Nephron (organoid): Measurements from ENCODE around the gene SLC25A45.
A peak's percentile ranks its signal among the peaks of the same experiment; 100 is the strongest.

Experiments used
- H3K27ac Mint-ChIP-seq, 3 experiments: 2 replicates each; pipeline ENCODE4 v1.8.0; 2020; ENCODE audit warnings: mixed read lengths in 3 of 3, mild to moderate bottlenecking in 2 of 3, moderate library complexity in 1 of 3
- H3K27me3 Mint-ChIP-seq: 2 replicates; pipeline ENCODE4 v1.8.0; 2021; ENCODE audit warnings: low read depth, mild to moderate bottlenecking, moderate library complexity, mixed read lengths
- H3K36me3 Mint-ChIP-seq: 2 replicates; pipeline ENCODE4 v1.8.0; 2020; ENCODE audit warnings: low read depth, mixed read lengths
- H3K4me1 Mint-ChIP-seq: 2 replicates; pipeline ENCODE4 v1.8.0; 2020; ENCODE audit warnings: mixed read lengths
- H3K4me3 Mint-ChIP-seq, 3 experiments: 2 replicates each; pipeline ENCODE4 v1.8.0; 2020; ENCODE audit warnings: mild to moderate bottlenecking in 3 of 3, mixed read lengths in 3 of 3, moderate library complexity in 2 of 3
- H3K9me3 Mint-ChIP-seq: 2 replicates; pipeline ENCODE4 v1.8.0; 2020; ENCODE audit warnings: mixed read lengths
- CTCF ChIP-seq, 3 experiments: fragments of 200-600 bp; sonication (generic); IDR thresholded peaks; one replicate each; pipeline ENCODE4 v1.5.0; 2021; ENCODE audit warnings: antibody characterized with exemption in 3 of 3; ENCODE audit not compliant: unreplicated experiment in 3 of 3

Gene SLC25A45

DNA sequence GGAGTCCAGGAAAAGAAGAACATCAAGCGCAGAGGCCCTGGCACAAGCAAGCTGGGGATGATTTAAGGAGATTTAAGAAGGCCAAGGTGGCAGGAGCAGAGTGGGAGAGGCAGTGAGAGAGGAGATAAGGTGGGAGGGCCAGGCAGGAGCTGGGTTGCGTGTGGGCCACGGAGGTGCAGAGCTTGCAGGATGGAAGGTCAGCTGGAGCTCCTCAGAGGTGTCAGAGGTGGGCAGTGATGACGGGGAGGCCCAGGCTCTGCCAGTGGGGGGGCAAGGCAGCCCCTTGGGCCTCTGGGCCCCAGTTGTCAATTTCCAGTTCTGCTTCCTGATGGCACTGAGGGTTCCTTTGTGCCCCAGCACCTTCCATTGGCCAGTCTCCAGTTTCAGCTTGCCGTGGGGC, 10.5 kb upstream of the SLC25A45 start:
- Mint-ChIP-seq H3K4me3 (no peak overlapping the region), H3K27ac (no peak overlapping the region), H3K27me3 (no peaks in the 10 kb centered on the region), H3K4me1 (peaks cover 30% of the 10 kb centered on the region), H3K9me3 (no peaks in the 10 kb centered on the region), H3K36me3 (peaks cover 10% of the 10 kb centered on the region)
- TF ChIP-seq CTCF (IDR thresholded peaks at IDR 0.05; ENCODE audit: unreplicated experiment in 3 of 3) = no peak

DNA sequence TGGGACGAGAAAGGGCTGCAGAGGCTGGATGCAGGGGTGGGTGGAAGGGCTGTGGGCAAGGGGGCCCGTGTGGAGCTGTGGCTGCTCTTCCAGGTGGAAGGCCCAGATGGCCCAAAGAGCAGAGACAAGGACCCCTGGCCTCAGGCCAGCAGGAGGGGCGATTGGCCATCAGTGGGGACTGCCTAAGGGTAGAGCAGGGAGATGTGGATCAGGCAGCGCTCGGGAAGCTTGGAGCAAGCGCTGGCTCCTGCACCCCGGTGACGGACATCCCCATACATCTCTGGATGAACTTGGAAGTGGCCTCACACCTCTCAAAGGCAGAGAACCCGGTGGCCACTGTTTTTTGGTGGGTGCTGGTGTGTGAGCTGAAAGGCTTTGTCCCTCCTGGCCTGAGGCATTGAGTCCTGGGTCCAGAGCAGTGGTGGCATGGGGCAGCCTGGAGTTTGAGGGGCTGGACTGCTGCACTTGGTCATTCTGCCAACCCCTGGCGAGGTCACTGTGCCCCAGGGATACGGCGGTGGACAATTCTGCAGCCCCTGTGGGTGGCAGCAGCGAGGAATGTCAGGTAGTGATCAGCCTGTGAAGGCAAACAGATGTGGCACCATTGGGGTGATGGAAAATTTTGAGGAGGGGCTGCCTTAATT, 9.9 kb upstream of the SLC25A45 start:
- no peak overlapping the region for H3K4me3 Mint-ChIP-seq
- no peak for TF ChIP-seq CTCF (IDR thresholded peaks at IDR 0.05; ENCODE audit: unreplicated experiment in 3 of 3)
- H3K4me1 Mint-ChIP-seq = peaks cover 28% of the 10 kb centered on the region
- H3K9me3 Mint-ChIP-seq = no peaks in the 10 kb centered on the region
- no peak overlapping the region for H3K27ac Mint-ChIP-seq
- no peaks in the 10 kb centered on the region for H3K27me3 Mint-ChIP-seq
- peaks cover 7% of the 10 kb centered on the region for H3K36me3 Mint-ChIP-seq

DNA sequence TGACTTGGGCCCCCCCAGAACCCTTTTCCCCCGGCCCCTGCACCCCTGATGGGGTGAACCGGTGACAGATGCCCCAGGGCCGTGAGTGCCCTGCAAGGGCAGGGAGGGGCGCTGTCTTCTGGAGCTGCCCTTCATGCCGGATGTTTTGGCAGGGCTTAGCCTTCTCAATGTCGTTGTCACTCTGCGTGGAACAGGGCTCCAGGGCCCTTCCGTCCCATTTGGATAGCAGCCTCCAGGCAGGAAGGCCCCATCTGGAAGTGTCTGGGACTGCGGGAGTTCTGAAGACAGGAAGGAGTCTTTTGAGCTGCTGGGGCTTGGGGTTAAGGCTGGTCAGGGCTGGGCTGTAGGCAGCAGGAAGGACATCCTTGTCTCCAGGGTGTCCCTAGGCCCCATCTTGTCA, 8.6 kb upstream of the SLC25A45 start:
- peaks cover 3% of the 10 kb centered on the region for H3K36me3 Mint-ChIP-seq
- peak overlapping the region; percentile 66 to 88 (median 88) for H3K27ac Mint-ChIP-seq
- peak overlapping the region; percentile 45 to 57 (median 49) for H3K4me3 Mint-ChIP-seq
- no peaks in the 10 kb centered on the region for H3K27me3 Mint-ChIP-seq
- H3K4me1 Mint-ChIP-seq = peaks cover 25% of the 10 kb centered on the region
- no peak for TF ChIP-seq CTCF (IDR thresholded peaks at IDR 0.05; ENCODE audit: unreplicated experiment in 3 of 3)
- H3K9me3 Mint-ChIP-seq = no peaks in the 10 kb centered on the region

DNA sequence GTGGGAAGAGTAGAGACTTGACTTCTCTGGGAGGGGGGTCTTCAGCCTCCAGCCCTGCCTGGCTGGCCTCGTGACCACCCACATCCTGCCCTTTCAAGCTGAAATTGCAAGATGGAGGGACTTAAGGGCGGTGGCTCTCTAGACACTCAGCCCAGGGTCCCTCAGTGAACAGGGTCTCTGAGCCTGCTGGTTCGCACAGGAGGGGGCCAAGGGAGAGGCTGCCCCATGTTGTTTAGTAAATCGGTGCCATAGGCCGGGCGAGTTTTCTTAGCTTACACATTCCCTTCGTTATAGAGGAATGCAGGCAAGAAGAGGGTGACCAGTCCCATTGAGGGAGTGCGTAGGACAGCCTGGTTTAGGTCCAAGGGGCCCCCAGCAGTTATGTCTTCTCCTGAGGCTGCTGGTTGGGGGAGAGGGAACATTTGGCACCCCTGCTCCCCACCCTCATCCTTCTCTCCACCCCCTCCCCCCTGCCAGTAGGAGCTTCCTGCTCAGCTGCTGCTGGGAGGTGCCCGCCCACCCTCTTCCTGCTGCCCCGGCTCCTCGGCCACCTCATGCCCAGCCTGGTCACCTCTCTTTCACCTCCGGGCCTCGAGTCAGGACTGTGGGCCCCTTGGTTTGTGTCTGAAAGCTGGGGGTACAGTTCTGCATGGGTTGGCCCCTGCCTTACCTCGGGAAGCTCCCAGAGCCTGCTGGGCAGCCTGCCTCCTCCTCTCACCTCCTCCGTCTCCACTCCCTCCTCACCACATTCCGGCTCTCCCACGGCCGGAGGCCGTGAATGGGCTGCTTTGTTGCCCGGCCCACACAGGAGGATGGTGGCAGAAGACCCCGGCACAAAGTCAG, 7.9 kb upstream of the SLC25A45 start:
- H3K4me3 Mint-ChIP-seq = peak overlapping the region; percentile 26 to 58 (median 45)
- H3K4me1 Mint-ChIP-seq = peaks cover 25% of the 10 kb centered on the region
- peak overlapping the region; percentile 66 to 88 (median 88) for H3K27ac Mint-ChIP-seq
- no peaks in the 10 kb centered on the region for H3K9me3 Mint-ChIP-seq
- no peak for TF ChIP-seq CTCF (IDR thresholded peaks at IDR 0.05; ENCODE audit: unreplicated experiment in 3 of 3)
- peaks cover 3% of the 10 kb centered on the region for H3K36me3 Mint-ChIP-seq
- no peaks in the 10 kb centered on the region for H3K27me3 Mint-ChIP-seq

GRCh38 chr11:65389294-65389980, 7.0 kb upstream of the SLC25A45 start:
- no peaks in the 10 kb centered on the region for H3K9me3 Mint-ChIP-seq
- H3K27me3 Mint-ChIP-seq = no peaks in the 10 kb centered on the region
- peak overlapping the region in 2 of 3 experiments; percentile 47 to 71 for H3K4me3 Mint-ChIP-seq
- peaks cover 3% of the 10 kb centered on the region for H3K36me3 Mint-ChIP-seq
- peak overlapping the region; percentile 39 to 78 (median 65) for H3K27ac Mint-ChIP-seq
- H3K4me1 Mint-ChIP-seq = peaks cover 32% of the 10 kb centered on the region
- TF ChIP-seq CTCF (IDR thresholded peaks at IDR 0.05; ENCODE audit: unreplicated experiment in 3 of 3) = no peak
